ENCODE measurements around the gene GNAS-AS1.

The GNAS-AS1 gene

DNA sequence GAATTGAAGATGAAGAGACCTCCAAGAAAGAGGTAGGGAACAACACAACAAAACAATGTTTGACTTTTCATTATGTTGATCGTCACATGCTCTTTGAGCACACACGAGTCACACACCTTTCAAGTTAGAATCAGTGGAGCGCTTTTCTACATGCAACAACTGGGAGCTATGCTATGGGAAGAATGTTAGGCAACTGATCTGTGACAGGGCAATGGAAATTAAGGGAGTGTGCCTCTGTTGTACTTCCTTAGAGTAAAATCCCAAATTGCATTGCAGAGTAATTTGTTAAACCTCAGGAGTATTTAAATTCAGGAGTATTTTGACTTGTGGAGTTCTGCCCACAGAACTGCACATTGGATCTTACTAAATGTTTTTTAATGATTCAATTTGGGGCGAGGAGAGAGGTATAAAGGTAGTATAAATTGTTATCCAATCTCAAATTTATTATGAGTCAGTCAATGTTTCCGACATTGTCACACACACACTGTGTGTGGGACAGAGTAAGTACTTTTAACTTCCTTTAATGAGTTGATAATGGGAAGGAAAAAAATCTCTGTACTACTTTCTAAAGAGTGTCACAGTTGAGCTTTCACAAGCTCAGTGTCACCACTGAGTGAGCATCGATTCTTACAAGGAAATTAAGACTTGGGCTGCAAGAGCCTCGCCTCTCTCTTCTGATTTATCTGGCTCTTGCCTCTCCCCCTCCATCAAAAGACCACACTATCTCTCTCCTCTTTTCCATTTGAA is 12.5 kb upstream of the GNAS-AS1 start:
- no peak for DNase-seq (ENCODE audit: low read depth, low spot score)

DNA sequence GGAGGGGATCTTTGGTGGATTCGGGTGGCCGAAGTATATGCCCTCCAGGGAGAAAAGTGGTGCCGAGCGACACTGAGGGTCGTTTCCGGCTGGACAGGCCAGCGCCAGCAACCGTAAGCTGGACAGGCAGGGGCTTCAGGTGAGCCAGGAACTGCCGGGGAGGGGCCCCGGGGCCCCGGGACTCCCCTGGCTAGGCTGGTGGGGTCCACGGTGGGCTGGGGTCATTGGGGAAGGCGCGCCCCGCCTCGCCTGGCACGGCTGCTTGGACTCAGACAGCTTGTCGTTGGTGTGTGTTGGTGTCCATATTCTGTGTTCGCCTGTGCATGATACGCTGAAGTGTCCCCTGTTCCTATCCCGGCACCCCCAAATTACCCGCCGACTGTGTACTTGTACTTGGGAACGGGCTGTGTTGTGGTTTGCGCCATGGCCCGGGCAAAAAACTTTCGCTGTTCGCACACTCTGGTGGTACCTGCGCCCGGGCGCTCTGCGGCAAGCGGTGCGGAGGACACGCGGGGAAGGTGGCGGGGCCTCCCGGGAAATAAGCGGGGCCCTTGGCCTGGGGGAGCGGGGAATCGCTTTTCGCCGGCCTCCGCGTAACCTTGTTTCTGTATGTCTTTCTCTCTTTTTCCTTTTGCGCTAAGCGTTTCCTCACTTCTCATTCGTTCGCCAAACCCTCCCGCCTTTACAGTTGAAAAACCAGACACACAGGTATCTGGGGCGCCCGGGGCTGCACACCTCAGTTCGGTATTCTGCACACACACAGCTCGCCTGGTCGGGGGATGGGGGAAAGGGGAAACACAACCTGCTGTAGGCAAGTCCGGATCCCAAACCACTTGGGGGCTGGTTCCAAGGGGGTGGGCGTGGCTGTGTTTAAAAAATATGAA is 5.0 kb upstream of the GNAS-AS1 start:
- no peak for DNase-seq (ENCODE audit: low read depth, low spot score)

DNA sequence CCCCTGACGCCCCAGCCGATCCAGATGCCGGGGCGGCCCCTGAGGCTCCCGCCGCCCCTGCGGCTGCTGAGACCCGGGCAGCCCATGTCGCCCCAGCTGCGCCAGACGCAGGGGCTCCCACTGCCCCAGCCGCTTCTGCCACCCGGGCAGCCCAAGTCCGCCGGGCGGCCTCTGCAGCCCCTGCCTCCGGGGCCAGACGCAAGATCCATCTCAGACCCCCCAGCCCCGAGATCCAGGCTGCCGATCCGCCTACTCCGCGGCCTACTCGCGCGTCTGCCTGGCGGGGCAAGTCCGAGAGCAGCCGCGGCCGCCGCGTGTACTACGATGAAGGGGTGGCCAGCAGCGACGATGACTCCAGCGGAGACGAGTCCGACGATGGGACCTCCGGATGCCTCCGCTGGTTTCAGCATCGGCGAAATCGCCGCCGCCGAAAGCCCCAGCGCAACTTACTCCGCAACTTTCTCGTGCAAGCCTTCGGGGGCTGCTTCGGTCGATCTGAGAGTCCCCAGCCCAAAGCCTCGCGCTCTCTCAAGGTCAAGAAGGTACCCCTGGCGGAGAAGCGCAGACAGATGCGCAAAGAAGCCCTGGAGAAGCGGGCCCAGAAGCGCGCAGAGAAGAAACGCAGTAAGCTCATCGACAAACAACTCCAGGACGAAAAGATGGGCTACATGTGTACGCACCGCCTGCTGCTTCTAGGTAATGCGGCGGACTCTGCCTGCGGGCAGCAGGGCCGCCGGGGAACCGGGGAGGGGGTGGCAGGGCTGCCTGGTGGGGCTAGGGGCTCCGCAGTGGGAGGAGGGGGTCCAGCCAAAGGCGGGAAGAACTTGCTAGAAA is 4.2 kb upstream of the GNAS-AS1 start:
- DNase-seq (ENCODE audit: low read depth, low spot score) = no peak

- no peak for DNase-seq (ENCODE audit: low read depth, low spot score)
These were observed 3.4 kb upstream of the GNAS-AS1 start for GRCh38 chr20:58853976-58854637.

- no peak for DNase-seq (ENCODE audit: low read depth, low spot score)
These were observed 2.8 kb upstream of the GNAS-AS1 start for GRCh38 chr20:58853466-58853865.

DNA sequence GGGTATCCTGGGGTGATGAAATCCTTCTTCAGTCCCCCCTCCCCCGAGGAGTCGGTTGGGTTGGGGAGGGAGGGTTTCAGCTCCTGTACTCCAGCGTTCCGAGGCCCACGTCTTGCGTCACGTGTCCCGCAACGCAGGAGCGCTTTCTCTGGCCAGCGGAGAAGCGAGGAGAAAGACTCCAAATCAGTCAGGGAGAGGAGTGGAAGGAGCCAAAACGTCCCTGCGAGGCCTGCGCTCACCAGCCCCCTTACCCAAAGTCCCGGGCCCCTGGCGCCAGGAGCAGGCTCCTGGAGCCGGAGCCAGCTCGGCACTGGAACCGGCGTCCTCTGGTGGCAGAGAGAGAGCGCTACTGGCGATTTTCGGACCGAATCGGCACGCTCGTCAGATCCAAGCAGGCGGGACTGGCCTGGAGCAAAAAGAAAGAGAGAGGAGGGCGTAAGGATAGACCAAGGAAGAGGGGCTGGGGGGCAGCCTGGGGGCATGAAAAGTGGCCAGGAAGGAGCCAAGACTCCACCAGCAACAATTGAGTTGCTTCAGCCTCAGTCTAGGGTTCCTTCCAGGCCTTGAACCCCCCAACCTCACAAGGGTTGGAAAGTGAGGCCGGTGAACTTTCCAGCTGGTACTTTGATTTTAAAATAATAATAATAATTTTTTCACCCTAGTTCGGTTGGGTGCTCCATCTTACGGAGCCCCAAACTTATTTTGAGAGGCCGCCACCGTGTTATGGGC is 2.0 kb upstream of the GNAS-AS1 start, which contains the start of gene GNAS:
Gene GNAS, plus strand, starts transcription at position 174 of the 729 bp plus-strand sequence.
- DNase-seq (ENCODE audit: low read depth, low spot score) = no peak

DNA sequence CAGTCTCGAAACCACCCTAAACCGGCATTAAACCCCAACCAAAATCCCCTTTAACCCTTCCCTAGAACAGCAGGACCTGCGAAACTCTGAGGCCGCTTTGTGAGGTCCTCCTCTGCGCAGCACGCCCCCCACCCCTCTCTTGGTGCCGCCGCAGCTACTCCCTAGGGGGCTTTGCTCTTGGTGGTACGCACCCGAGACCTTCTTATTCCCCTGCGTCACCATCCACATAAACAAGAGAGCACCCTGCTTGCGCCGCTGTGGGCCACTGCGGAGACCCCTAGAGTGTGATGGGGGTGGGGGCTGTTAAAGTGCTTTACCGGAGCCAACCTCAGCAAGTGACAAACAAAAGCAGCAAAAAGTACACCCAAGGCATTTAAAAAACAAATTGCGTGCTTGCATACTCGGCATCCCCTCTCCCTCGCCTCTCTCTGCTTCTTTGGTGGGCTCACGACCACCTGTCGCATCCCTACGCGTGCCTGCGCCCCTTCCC is 1.3 kb upstream of the GNAS-AS1 start:
- no peak for DNase-seq (ENCODE audit: low read depth, low spot score)

GRCh38 chr20:58851221-58851968 is 693 bp upstream of the GNAS-AS1 start:
- no peak for DNase-seq (ENCODE audit: low read depth, low spot score)

- no peak for DNase-seq (ENCODE audit: low read depth, low spot score)
These were observed 3.2 kb downstream of the GNAS-AS1 start for GRCh38 chr20:58847463-58847862.

- DNase-seq (ENCODE audit: low read depth, low spot score) = no peak
These were observed 5.0 kb downstream of the GNAS-AS1 start for GRCh38 chr20:58845706-58846105.

- DNase-seq (ENCODE audit: low read depth, low spot score) = no peak
These were observed 7.6 kb downstream of the GNAS-AS1 start for GRCh38 chr20:58843128-58843556.

GRCh38 chr20:58842276-58842675 is 8.4 kb downstream of the GNAS-AS1 start:
- no peak for DNase-seq (ENCODE audit: low read depth, low spot score)

GRCh38 chr20:58841539-58842264 is 9.0 kb downstream of the GNAS-AS1 start:
- no peak for DNase-seq (ENCODE audit: low read depth, low spot score)

GRCh38 chr20:58840816-58841538 is 9.7 kb downstream of the GNAS-AS1 start:
- DNase-seq (ENCODE audit: low read depth, low spot score) = no peak

- DNase-seq (ENCODE audit: low read depth, low spot score) = no peak
These were observed 10.5 kb downstream of the GNAS-AS1 start for GRCh38 chr20:58839991-58840747.

DNA sequence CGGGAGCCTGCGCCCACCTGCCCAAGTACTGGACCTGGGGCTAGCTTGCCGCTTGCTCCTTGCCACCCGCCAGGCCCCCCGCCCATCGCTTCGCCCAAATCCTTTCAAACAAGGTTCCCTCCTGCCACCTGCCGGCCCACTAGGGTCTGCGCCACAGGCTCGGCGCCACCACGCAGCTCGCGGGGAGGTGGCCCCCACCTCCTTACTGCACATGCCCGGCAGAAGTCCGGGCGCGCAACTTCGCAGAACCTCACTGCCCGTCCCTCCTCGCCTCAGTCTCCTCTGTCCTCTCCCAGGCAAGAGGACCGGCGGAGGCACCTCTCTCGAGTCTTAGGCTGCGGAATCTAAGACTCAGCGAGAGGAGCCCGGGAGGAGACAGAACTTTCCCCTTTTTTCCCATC is 11.2 kb downstream of the GNAS-AS1 start:
- DNase-seq (ENCODE audit: low read depth, low spot score) = no peak

DNA sequence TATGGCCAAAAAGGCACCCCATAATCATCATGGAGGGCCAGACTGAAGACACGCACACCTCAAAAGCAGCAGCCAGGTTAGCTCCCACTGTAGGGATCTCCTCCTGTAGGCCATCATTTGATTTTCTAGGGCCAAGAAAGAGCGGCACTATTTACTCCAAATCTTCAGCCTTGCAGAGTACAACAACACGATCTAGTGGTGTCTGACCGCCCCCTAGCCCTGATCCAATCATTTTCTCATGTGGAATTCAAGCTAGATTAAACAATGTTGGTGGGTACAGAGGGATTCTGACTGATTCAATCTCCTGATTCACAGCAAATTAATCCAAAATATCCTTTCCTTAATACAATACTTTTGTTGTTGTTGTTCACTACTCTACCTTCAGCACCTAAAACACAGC is 12.5 kb downstream of the GNAS-AS1 start:
- no peak for DNase-seq (ENCODE audit: low read depth, low spot score)

DNA sequence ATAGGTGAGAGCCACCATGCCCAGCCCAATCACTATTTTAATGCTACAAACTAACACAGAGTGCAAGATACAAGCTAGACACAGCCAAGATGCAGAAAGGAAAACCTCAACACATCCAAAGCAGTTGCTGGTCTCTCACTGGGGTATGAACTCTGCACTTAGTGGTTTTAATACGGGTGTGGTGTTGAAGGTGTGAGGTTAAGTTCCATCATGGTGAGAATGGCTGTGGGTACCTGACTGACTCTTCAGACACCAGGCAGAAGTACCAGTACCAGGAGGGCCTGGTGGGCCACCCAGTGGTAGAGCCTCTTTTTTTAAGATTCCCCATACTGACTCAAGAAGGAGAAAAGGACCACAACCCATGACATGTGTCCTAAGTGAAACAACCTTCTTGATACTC is 13.0 kb downstream of the GNAS-AS1 start:
- no peak for DNase-seq (ENCODE audit: low read depth, low spot score)

All from brain pericyte (primary cell).